ENCODE results near the gene ITPKB.
"Not testable (repeated sequence)": the region's sequence is repeated elsewhere in the genome, so short reads cannot be mapped to it uniquely, and the experiment has no call there.

Gene ITPKB

GRCh38 chr1:226730836-226731235 lies 8.2 kb downstream of the ITPKB start:
- no peak for DNase-seq

- DNase-seq, result peak in 1 of 2 experiments; percentile 29
Observed at GRCh38 chr1:226730071-226730470, 9.0 kb downstream of the ITPKB start.

GRCh38 chr1:226728448-226728847 lies 10.6 kb downstream of the ITPKB start:
- DNase-seq, result peak in 1 of 2 experiments; percentile 41

GRCh38 chr1:226725897-226726267 lies 13.2 kb downstream of the ITPKB start:
- DNase-seq, result no peak

GRCh38 chr1:226723657-226724532 lies 15.2 kb downstream of the ITPKB start:
- DNase-seq, result peak in 1 of 2 experiments; percentile 52

GRCh38 chr1:226722901-226723656 lies 16.0 kb downstream of the ITPKB start:
- DNase-seq, result peak; percentile 54 to 60

GRCh38 chr1:226722240-226722900 lies 16.7 kb downstream of the ITPKB start:
- peak; percentile 39 to 49 for DNase-seq

- not testable (repeated sequence) for DNase-seq
Observed at GRCh38 chr1:226720574-226720973, 18.5 kb downstream of the ITPKB start.

- DNase-seq, result peak in 1 of 2 experiments; percentile 30
Observed at GRCh38 chr1:226719596-226720387, 19.3 kb downstream of the ITPKB start.

- DNase-seq, result peak; percentile 45 to 51
Observed at GRCh38 chr1:226717256-226717909, 21.7 kb downstream of the ITPKB start.

GRCh38 chr1:226716577-226716976 lies 22.5 kb downstream of the ITPKB start:
- no peak for DNase-seq

GRCh38 chr1:226714148-226714547 lies 24.9 kb downstream of the ITPKB start:
- DNase-seq, result no peak

GRCh38 chr1:226712742-226713419 lies 26.2 kb downstream of the ITPKB start:
- peak in 1 of 2 experiments; percentile 39 for DNase-seq

GRCh38 chr1:226711976-226712741 lies 26.9 kb downstream of the ITPKB start:
- DNase-seq, result peak; percentile 72 to 73

GRCh38 chr1:226710501-226710900 lies 28.6 kb downstream of the ITPKB start:
- DNase-seq, result no peak

- DNase-seq, result no peak
Observed at GRCh38 chr1:226709953-226710352, 29.1 kb downstream of the ITPKB start.

GRCh38 chr1:226708967-226709396 lies 30.1 kb downstream of the ITPKB start:
- no peak for DNase-seq

- no peak for DNase-seq
Observed at GRCh38 chr1:226708342-226708780, 30.7 kb downstream of the ITPKB start.

GRCh38 chr1:226706684-226707083 lies 32.4 kb downstream of the ITPKB start:
- DNase-seq, result no peak

Measured in activated T-cell treated with anti-CD3 and anti-CD28 coated beads, Interleukin-2, amount 50 U/mL, for 48 hours (primary cell).